OCI-LY1 (cell line): ENCODE measurements around the gene RPL5.

Experiments used
- CTCF ChIP-seq: fragments of 200-600 bp; sonication (generic), shearing (Covaris generic); IDR thresholded peaks from 2 replicates; pipeline ENCODE4 v1.5.1; 2017; ENCODE audit warnings: mild to moderate bottlenecking, antibody characterized with exemption, low read length, moderate library complexity, mixed read lengths
- EZH2 ChIP-seq: fragments of 200-600 bp; sonication (generic), shearing (Covaris generic); IDR thresholded peaks from 2 replicates; pipeline ENCODE4 v1.8.0; 2017; ENCODE audit warnings: borderline replicate concordance, mixed run types, mild to moderate bottlenecking, antibody characterized with exemption, low read length, moderate library complexity, mixed read lengths

- no peak for TF ChIP-seq CTCF
- TF ChIP-seq EZH2 = no peak
Measured at GRCh38 chr1:92805216-92805615, 26.6 kb upstream of the RPL5 start.
